PC-3 (cell line): ENCODE data around the gene EPHA1. TPM values are rescaled to one million over a fixed set of nuclear protein-coding genes. Genes with fewer than 3 reads are reported as not detected.

Source experiments
- ATAC-seq: fragments of 200-7000 bp; cut with Tn5 transposase; 2 replicates; pipeline ENCODE4 v1.9.1; 2020; ENCODE audit warnings: mild to moderate bottlenecking, moderate library complexity
- BruUV-seq: library from RNA; stranded (reverse); fragments of 400-500 nt; replicated peaks from 2 replicates; lab custom pipeline; 2021; lab: Mats Ljungman, UMichigan
- CTCF ChIA-PET: fragments of 300-600 bp; sonication (Branson Sonifier 250); formaldehyde crosslinking; loops from one replicate; lab custom pipeline; 2022; ENCODE audit warnings: antibody characterized with exemption; lab: Charles Lee
- POLR2A ChIA-PET: fragments of 300-600 bp; sonication (Branson Sonifier 250); formaldehyde crosslinking; loops from one replicate; lab custom pipeline; 2022; ENCODE audit warnings: antibody characterized with exemption; ENCODE audit not compliant: unreplicated experiment; lab: Charles Lee
- DNase-seq: peaks from one replicate; pipeline ENCODE4 v3.0.0-alpha.2; 2015
- H2AFZ ChIP-seq: fragments of 300-600 bp; sonication (generic); 2 replicates; pipeline ENCODE4 v1.6.0; 2016; ENCODE audit warnings: antibody characterized with exemption, low read length
- H3F3A ChIP-seq: fragments of 300-600 bp; sonication (generic); one replicate; pipeline ENCODE4 v1.6.0; 2017; ENCODE audit warnings: antibody characterized with exemption, low read length, control low read depth, mild to moderate bottlenecking; ENCODE audit not compliant: unreplicated experiment
- H3K27ac ChIP-seq: fragments of 300-600 bp; sonication (generic); 2 replicates; pipeline ENCODE4 v1.5.1; 2016; ENCODE audit warnings: mild to moderate bottlenecking, low read length
- H3K27me3 ChIP-seq: fragments of 300-600 bp; sonication (generic); 2 replicates; pipeline ENCODE4 v1.6.1; 2016; ENCODE audit warnings: low read length, mixed read lengths
- H3K36me3 ChIP-seq: fragments of 300-600 bp; sonication (generic); 2 replicates; pipeline ENCODE4 v1.6.1; 2016; ENCODE audit warnings: low read depth, mixed run types, low read length, mixed read lengths
- H3K4me1 ChIP-seq: fragments of 300-600 bp; sonication (generic); 2 replicates; pipeline ENCODE4 v1.5.1; 2016; ENCODE audit warnings: low read length; ENCODE audit not compliant: insufficient read depth
- H3K4me2 ChIP-seq: fragments of 300-600 bp; sonication (generic); 2 replicates; pipeline ENCODE4 v1.6.0; 2016; ENCODE audit warnings: low read length
- H3K4me3 ChIP-seq: fragments of 300-600 bp; sonication (generic); 2 replicates; pipeline ENCODE4 v1.5.1; 2016; ENCODE audit warnings: mild to moderate bottlenecking, low read length, mixed read lengths
- H3K79me2 ChIP-seq: fragments of 300-600 bp; sonication (generic); 2 replicates; pipeline ENCODE4 v1.6.1; 2017; ENCODE audit warnings: low read length, mixed read lengths
- H3K9ac ChIP-seq: fragments of 300-600 bp; sonication (generic); 2 replicates; pipeline ENCODE4 v1.6.0; 2016; ENCODE audit warnings: mild to moderate bottlenecking, low read length
- H3K9me2 ChIP-seq: fragments of 300-600 bp; sonication (generic); replicated peaks from 2 replicates; pipeline ENCODE4 v1.6.1; 2016; ENCODE audit warnings: mixed run types, low read length, mixed read lengths
- H3K9me3 ChIP-seq: fragments of 300-600 bp; sonication (generic); 2 replicates; pipeline ENCODE4 v1.6.1; 2016; ENCODE audit warnings: low read length, mixed read lengths
- H4K20me1 ChIP-seq: fragments of 300-600 bp; sonication (generic); 2 replicates; pipeline ENCODE4 v1.6.1; 2016; ENCODE audit warnings: low read length, mixed read lengths
- EZH2 ChIP-seq: fragments of 300-600 bp; sonication (generic); IDR thresholded peaks from one replicate; pipeline ENCODE4 v1.6.1; 2017; ENCODE audit warnings: antibody characterized with exemption, mild to moderate bottlenecking, low read length; ENCODE audit not compliant: unreplicated experiment
- EZH2phosphoT487 ChIP-seq: fragments of 300-600 bp; sonication (generic); IDR thresholded peaks from 2 replicates; pipeline ENCODE4 v1.6.1; 2018; ENCODE audit warnings: mild to moderate bottlenecking, antibody characterized with exemption, low read length, borderline replicate concordance
- intact Hi-C: fragments of 100-400 bp; cut with micrococcal nuclease; formaldehyde crosslinking; loops from 2 replicates; pipeline ENCODE4 v1.9.0; 2023
- total RNA-seq: library from RNA; depleted of rRNA; stranded (reverse); fragments of >200 nt; gene quantifications from 2 replicates; pipeline ENCODE4 v1.2.3, GENCODE V29; 2014
- TF ChIP-seq, protein P1 (sequence below): fragments of 300-600 bp; sonication (generic); conservative IDR thresholded peaks from 2 replicates; pipeline ENCODE4 v1.5.1; 2017; ENCODE audit warnings: antibody characterized with exemption, low read depth, mild to moderate bottlenecking, low read length

EPHA1 gene
- total RNA-seq, 1 experiment from 2014 or later, result 46.4 TPM

DNA sequence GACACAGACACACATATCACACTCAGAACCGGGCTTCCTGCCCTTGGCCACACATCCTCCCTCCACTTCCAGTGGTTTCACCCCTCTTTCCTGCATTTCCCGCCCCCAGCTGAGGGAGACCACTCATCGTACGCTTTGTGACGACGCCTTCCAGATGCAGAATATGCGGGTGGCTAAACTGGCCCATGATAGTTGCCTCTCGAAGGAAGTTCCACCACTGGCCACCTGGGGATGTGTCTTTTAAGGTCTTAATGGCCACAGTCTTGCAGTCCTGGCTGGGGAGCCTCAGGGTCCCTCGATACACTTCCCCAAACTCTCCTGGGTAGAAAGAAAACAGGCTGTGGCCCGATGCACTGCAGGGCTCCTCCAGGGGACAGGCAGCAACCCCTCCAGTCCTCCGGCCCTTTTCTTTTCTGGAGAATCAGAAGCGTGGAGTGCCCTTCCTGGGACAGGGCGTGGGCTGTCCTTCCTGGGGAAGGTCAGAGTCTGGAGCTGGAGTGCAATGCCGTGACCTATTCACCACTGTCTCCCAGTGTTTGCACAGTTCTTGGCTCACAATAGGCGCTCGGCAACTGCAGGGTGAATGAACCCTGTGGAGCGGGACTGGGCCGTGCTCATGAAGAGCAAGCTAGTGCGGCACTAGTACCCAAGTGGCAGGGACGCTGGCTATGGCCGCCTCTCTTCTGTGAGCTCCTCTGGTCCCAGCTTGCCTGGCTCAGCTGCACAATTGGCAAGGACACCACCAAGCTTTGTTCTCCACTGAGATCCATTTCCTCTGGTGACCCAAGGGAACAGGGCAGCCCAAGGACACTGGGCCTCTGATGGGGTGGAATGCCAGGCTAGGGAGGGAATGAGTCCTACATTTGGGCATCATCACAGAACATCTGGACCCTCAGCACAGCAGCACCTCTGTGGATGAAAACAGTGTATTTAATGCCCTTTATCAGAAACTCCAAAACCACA is 13.2 kb downstream of the EPHA1 start:
- Histone ChIP-seq H3K27ac (no peak overlapping the region), H3K4me2 (no peak overlapping the region), H2AFZ (no peak overlapping the region), H3F3A (no peaks in the 10 kb centered on the region), H3K4me3 (no peak overlapping the region), H3K36me3 (peaks cover 4% of the 10 kb centered on the region; the same call in 1 of the 2 replicates), H3K9me2 (no peaks in the 10 kb centered on the region), H3K9me3 (no peaks in the 10 kb centered on the region), H3K9ac (no peak overlapping the region), H3K79me2 (no peaks in the 10 kb centered on the region), H3K27me3 (no peaks in the 10 kb centered on the region), H4K20me1 (no peaks in the 10 kb centered on the region), H3K4me1 (no peaks in the 10 kb centered on the region)
- POLR2A ChIA-PET, result no interaction called here
- CTCF ChIA-PET, result no interaction called here
- no TSS peak for BruUV-seq
- TF ChIP-seq EZH2 (no peak), EZH2phosphoT487 (no peak)
- TF ChIP-seq, protein P1, sequence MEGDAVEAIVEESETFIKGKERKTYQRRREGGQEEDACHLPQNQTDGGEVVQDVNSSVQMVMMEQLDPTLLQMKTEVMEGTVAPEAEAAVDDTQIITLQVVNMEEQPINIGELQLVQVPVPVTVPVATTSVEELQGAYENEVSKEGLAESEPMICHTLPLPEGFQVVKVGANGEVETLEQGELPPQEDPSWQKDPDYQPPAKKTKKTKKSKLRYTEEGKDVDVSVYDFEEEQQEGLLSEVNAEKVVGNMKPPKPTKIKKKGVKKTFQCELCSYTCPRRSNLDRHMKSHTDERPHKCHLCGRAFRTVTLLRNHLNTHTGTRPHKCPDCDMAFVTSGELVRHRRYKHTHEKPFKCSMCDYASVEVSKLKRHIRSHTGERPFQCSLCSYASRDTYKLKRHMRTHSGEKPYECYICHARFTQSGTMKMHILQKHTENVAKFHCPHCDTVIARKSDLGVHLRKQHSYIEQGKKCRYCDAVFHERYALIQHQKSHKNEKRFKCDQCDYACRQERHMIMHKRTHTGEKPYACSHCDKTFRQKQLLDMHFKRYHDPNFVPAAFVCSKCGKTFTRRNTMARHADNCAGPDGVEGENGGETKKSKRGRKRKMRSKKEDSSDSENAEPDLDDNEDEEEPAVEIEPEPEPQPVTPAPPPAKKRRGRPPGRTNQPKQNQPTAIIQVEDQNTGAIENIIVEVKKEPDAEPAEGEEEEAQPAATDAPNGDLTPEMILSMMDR, result peak; percentile 29; the same call in 1 of the 2 replicates
- no peak for DNase-seq
- intact Hi-C loops, result no loop called here
- no peak for ATAC-seq

DNA sequence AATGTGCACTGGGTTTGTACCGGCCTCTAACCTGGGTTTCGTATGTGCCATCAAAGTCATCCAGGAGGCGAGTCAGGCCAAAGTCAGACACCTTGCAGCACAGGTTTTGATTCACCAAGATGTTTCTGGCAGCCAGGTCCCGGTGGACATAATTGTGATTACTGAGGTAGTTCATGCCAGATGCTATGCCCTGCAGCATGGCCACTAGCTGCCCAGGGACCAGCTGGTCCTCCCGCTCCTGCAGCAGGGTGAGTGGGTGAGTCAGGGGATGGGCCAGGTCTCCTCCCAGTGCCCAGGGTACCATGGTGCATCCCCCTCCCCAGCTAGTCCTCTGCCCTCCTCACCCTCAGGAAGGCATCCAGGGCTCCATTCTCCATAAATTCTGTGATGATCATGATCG is 13.9 kb downstream of the EPHA1 start:
- no peak overlapping the region for H2AFZ ChIP-seq
- H3F3A ChIP-seq, result no peaks in the 10 kb centered on the region
- H3K27ac ChIP-seq, result no peak overlapping the region
- no peak overlapping the region for H3K9ac ChIP-seq
- no peak overlapping the region for H3K4me2 ChIP-seq
- no peak for TF ChIP-seq EZH2
- TF ChIP-seq, protein P1, result no peak
- no peaks in the 10 kb centered on the region for H3K27me3 ChIP-seq
- ChIA-PET POLR2A (no interaction called here), CTCF (interaction anchor here (0.6 kb wide), 1 partner anchor 14 kb away, joined by 5 read pairs; no protein-coding TSS in a partner anchor)
- H4K20me1 ChIP-seq, result no peaks in the 10 kb centered on the region
- peaks cover 8% of the 10 kb centered on the region; the same call in 1 of the 2 replicates for H3K36me3 ChIP-seq
- H3K79me2 ChIP-seq, result no peaks in the 10 kb centered on the region
- H3K9me3 ChIP-seq, result no peaks in the 10 kb centered on the region
- H3K9me2 ChIP-seq, result no peaks in the 10 kb centered on the region
- no peak for DNase-seq
- BruUV-seq, result no TSS peak
- intact Hi-C loops, result no loop called here
- no peak overlapping the region for H3K4me3 ChIP-seq
- no peaks in the 10 kb centered on the region for H3K4me1 ChIP-seq
- no peak for ATAC-seq

DNA sequence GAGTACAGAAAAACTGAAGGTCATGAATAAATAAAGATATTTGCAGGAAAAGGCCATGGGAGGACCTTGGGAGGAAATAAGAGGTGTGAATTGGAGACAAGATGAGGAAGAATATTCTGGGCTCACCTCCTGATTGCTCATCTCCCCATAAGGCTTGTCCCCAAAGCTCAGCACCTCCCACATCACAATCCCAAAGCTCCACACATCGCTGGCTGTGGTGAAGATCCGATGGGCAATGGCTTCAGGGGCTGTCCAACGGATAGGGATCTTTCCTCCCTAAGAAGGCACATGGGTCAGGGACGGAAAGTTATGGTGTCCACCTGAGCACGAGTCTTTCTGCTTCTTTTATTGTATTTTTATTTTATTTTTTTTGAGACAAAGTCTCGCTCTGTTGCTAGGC is 14.6 kb downstream of the EPHA1 start:
- ChIA-PET CTCF (no interaction called here), POLR2A (no interaction called here)
- intact Hi-C loops, result no loop called here
- no peak overlapping the region for H3K9ac ChIP-seq
- TF ChIP-seq, protein P1, result no peak
- no peak for TF ChIP-seq EZH2
- no TSS peak for BruUV-seq
- H3K9me2 ChIP-seq, result no peaks in the 10 kb centered on the region
- H3K27me3 ChIP-seq, result no peaks in the 10 kb centered on the region
- DNase-seq (no peak), ATAC-seq (no peak)
- no peaks in the 10 kb centered on the region for H3K79me2 ChIP-seq
- H3K9me3 ChIP-seq, result no peaks in the 10 kb centered on the region
- no peaks in the 10 kb centered on the region for H3F3A ChIP-seq
- no peak overlapping the region for H3K4me3 ChIP-seq
- no peak overlapping the region for H3K27ac ChIP-seq
- no peak overlapping the region for H3K4me2 ChIP-seq
- H4K20me1 ChIP-seq, result no peaks in the 10 kb centered on the region
- peaks cover 11% of the 10 kb centered on the region for H3K36me3 ChIP-seq
- H2AFZ ChIP-seq, result no peak overlapping the region
- H3K4me1 ChIP-seq, result no peaks in the 10 kb centered on the region
